Activated CD4-positive, alpha-beta T cell treated with anti-CD3 and anti-CD28 coated beads, Interleukin-2, amount 50 U/mL, for 16 hours (primary cell): ENCODE results near the gene TSPAN19.

Source experiments
- DNase-seq: peaks from one replicate; pipeline ENCODE4 v3.0.0-alpha.2; 2020

The TSPAN19 gene

GRCh38 chr12:84998341-84998740 is 37.7 kb downstream of the TSPAN19 start:
- no peak for DNase-seq

- no peak for DNase-seq
Measured at GRCh38 chr12:84996759-84997158, 39.3 kb downstream of the TSPAN19 start.

GRCh38 chr12:84995641-84996040 is 40.4 kb downstream of the TSPAN19 start:
- no peak for DNase-seq

GRCh38 chr12:84994426-84994825 is 41.7 kb downstream of the TSPAN19 start:
- no peak for DNase-seq

- no peak for DNase-seq
Measured at GRCh38 chr12:84986586-84986985, 49.5 kb downstream of the TSPAN19 start.

- no peak for DNase-seq
Measured at GRCh38 chr12:84986117-84986516, 50.0 kb downstream of the TSPAN19 start.

GRCh38 chr12:84983289-84983688 is 52.8 kb downstream of the TSPAN19 start:
- no peak for DNase-seq

- no peak for DNase-seq
Measured at GRCh38 chr12:84982888-84983287, 53.2 kb downstream of the TSPAN19 start.

- DNase-seq: no peak
Measured at GRCh38 chr12:84978921-84979320, 57.2 kb downstream of the TSPAN19 start.

- no peak for DNase-seq
Measured at GRCh38 chr12:84976133-84976532, 59.9 kb downstream of the TSPAN19 start.

GRCh38 chr12:84974155-84974815 is 61.8 kb downstream of the TSPAN19 start:
- no peak for DNase-seq

GRCh38 chr12:84973026-84973425 is 63.1 kb downstream of the TSPAN19 start:
- no peak for DNase-seq

GRCh38 chr12:84969226-84969625 is 66.9 kb downstream of the TSPAN19 start:
- no peak for DNase-seq
